SK-N-SH (cell line): ENCODE results near the gene NHLRC2. TPM values are rescaled to one million over a fixed set of nuclear protein-coding genes. Genes with fewer than 3 reads are reported as not detected.

ENCODE experiments used
- CTCF ChIA-PET: fragments of 300-600, 350-600 bp; formaldehyde crosslinking; extraction: SDS; loops from one replicate; lab custom pipeline; 2021; lab: Yijun Ruan, JAX
- POLR2A ChIA-PET: fragments of 350-600 bp; sonication (Branson Sonifier 250); formaldehyde crosslinking; extraction: SDS; loops from one replicate; lab custom pipeline; 2020; ENCODE audit warnings: antibody characterized with exemption, inconsistent platforms; lab: Yijun Ruan, JAX
- DNase-seq: peaks from one replicate; pipeline ENCODE4 v3.0.0; 2012
- H2AFZ ChIP-seq: fragments of 200-600 bp; sonication (generic); 2 replicates; pipeline ENCODE4 v1.8.1; 2016; ENCODE audit warnings: antibody characterized with exemption, mild to moderate bottlenecking, low read depth
- H3F3A ChIP-seq: fragments of 200-600 bp; sonication (generic); replicated peaks from 2 replicates; pipeline ENCODE3; 2016; ENCODE audit warnings: antibody characterized with exemption, mild to moderate bottlenecking; ENCODE audit not compliant: insufficient read depth
- H3K27ac ChIP-seq, 2 experiments: fragments of 200-500 bp in 1 of 2; fragments of 200-600 bp in 1 of 2; sonication (Bioruptor generic) in 1 of 2; sonication (generic), shearing (Covaris generic) in 1 of 2; 2 replicates each; pipeline versions ENCODE4 v1.5.1 to v1.6.1; 2014 to 2016; ENCODE audit warnings: low read depth in 2 of 2, inconsistent platforms in 1 of 2, low read length in 1 of 2, mild to moderate bottlenecking in 1 of 2, mixed read lengths in 1 of 2
- H3K27me3 ChIP-seq: fragments of 200-600 bp; sonication (generic), shearing (Covaris generic); 2 replicates; pipeline ENCODE4 v1.6.1; 2016; ENCODE audit warnings: mixed run types; ENCODE audit not compliant: insufficient read depth
- H3K36me3 ChIP-seq, 2 experiments: fragments of 200-500 bp in 1 of 2; fragments of 200-600 bp in 1 of 2; sonication (Bioruptor generic) in 1 of 2; sonication (generic) in 1 of 2; replicated peaks in 1 of 2; 2 replicates each; pipeline versions ENCODE3 to v1.5.1; 2014 to 2016; ENCODE audit warnings: low read length in 1 of 2, mild to moderate bottlenecking in 1 of 2; ENCODE audit not compliant: insufficient read depth in 2 of 2, control insufficient read depth in 1 of 2
- H3K4me1 ChIP-seq, 2 experiments: fragments of 200-500 bp in 1 of 2; fragments of 200-600 bp in 1 of 2; sonication (Bioruptor generic) in 1 of 2; sonication (generic), shearing (Covaris generic) in 1 of 2; 2 replicates each; pipeline versions ENCODE4 v1.5.1 to v1.6.1; 2014 to 2016; ENCODE audit warnings: low read depth in 1 of 2, low read length in 1 of 2, mixed run types in 1 of 2; ENCODE audit not compliant: insufficient read depth in 2 of 2, control insufficient read depth in 1 of 2
- H3K4me2 ChIP-seq: fragments of 200-600 bp; sonication (generic), shearing (Covaris generic); 2 replicates; pipeline ENCODE4 v1.6.1; 2017; ENCODE audit warnings: mixed run types
- H3K4me3 ChIP-seq, 2 experiments: fragments of 200-500 bp in 1 of 2; fragments of 200-600 bp in 1 of 2; sonication (Bioruptor generic) in 1 of 2; sonication (generic), shearing (Covaris generic) in 1 of 2; 2 replicates each; pipeline versions ENCODE4 v1.5.1 to v1.8.1; 2014 to 2016; ENCODE audit warnings: low read depth in 2 of 2, inconsistent platforms in 1 of 2, low read length in 1 of 2, mild to moderate bottlenecking in 1 of 2, mixed read lengths in 1 of 2, moderate library complexity in 1 of 2
- H3K79me2 ChIP-seq: fragments of 200-600 bp; sonication (generic); 2 replicates; pipeline ENCODE4 v1.8.1; 2017; ENCODE audit warnings: mild to moderate bottlenecking; ENCODE audit not compliant: insufficient read depth
- H3K9ac ChIP-seq: fragments of 200-600 bp; sonication (generic); 2 replicates; pipeline ENCODE4 v1.6.1; 2017; ENCODE audit warnings: mixed run types
- H3K9me2 ChIP-seq: fragments of 200-600 bp; sonication (generic); 2 replicates; pipeline ENCODE4 v1.6.1; 2017; ENCODE audit warnings: mixed run types
- H3K9me3 ChIP-seq: fragments of 200-600 bp; sonication (generic); 2 replicates; pipeline ENCODE4 v1.6.1; 2017; ENCODE audit warnings: mixed run types, mild to moderate bottlenecking, moderate library complexity
- H4K20me1 ChIP-seq: fragments of 200-600 bp; sonication (generic); 2 replicates; pipeline ENCODE4 v1.6.1; 2017; ENCODE audit warnings: mild to moderate bottlenecking, mixed run types; ENCODE audit not compliant: insufficient read depth
- CHD2 ChIP-seq: fragments of 150-350 bp; IDR thresholded peaks from 2 replicates; pipeline ENCODE4 v1.6.1; 2018; ENCODE audit warnings: low read length; ENCODE audit not compliant: partially characterized antibody
- POLR2AphosphoS5 ChIP-seq: IDR thresholded peaks from 2 replicates; pipeline ENCODE4 v1.6.1; 2012; ENCODE audit warnings: low read depth, low read length
- TCF12 ChIP-seq: IDR thresholded peaks from 2 replicates; pipeline ENCODE4 v1.4.0; 2012
- WGBS: methylation state at CpG from one replicate; pipeline ENCODE4 v1.1.6; 2017; ENCODE audit warnings: low lambda C conversion rate; 5-methylcytosine and 5-hydroxymethylcytosine counted together
- polyA plus RNA-seq, 3 experiments: library from polyadenylated mRNA; depleted of rRNA; stranded (reverse); fragments of >200 nt; gene quantifications; 2 replicates each; pipeline ENCODE4 v1.2.3, GENCODE V29; 2012
- TF ChIP-seq, protein P1 (sequence below): IDR thresholded peaks from 2 replicates; pipeline ENCODE4 v1.4.0; 2012; ENCODE audit warnings: low read depth, borderline replicate concordance
- TF ChIP-seq, protein P2 (sequence below): fragments of 150-350 bp; IDR thresholded peaks from 2 replicates; pipeline ENCODE4 v1.6.1; 2017; ENCODE audit warnings: antibody characterized with exemption, low read length, low read depth, borderline replicate concordance
- TF ChIP-seq, protein P3 (sequence below): IDR thresholded peaks from 2 replicates; pipeline ENCODE4 v1.6.1; 2012; ENCODE audit warnings: mild to moderate bottlenecking, low read depth, low read length, moderate library complexity
- TF ChIP-seq, protein P4 (sequence below): fragments of 150-350 bp; IDR thresholded peaks from 2 replicates; pipeline ENCODE4 v1.6.1; 2016; ENCODE audit warnings: mild to moderate bottlenecking, low read depth, low read length

NHLRC2 gene
- polyA plus RNA-seq, 1 of the 3 experiments (the other 2 are of a cell fraction): 2.8 TPM

GRCh38 chr10:113846036-113846435, 8.4 kb upstream of the NHLRC2 start:
- Histone ChIP-seq H3K9ac (no peak overlapping the region), H3K27ac (no peak overlapping the region), H3F3A (no peaks in the 10 kb centered on the region), H3K36me3 (peaks cover 10 to 40% of the 10 kb centered on the region in 2 experiments), H2AFZ (no peak overlapping the region)
- CTCF ChIA-PET: no interaction called here
- POLR2A ChIA-PET: no interaction called here
- 93% methylated on average over 2 of the region's 2 CpGs for WGBS
- TF ChIP-seq, protein P1, sequence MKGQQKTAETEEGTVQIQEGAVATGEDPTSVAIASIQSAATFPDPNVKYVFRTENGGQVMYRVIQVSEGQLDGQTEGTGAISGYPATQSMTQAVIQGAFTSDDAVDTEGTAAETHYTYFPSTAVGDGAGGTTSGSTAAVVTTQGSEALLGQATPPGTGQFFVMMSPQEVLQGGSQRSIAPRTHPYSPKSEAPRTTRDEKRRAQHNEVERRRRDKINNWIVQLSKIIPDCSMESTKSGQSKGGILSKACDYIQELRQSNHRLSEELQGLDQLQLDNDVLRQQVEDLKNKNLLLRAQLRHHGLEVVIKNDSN: no peak
- TF ChIP-seq, protein P2, sequence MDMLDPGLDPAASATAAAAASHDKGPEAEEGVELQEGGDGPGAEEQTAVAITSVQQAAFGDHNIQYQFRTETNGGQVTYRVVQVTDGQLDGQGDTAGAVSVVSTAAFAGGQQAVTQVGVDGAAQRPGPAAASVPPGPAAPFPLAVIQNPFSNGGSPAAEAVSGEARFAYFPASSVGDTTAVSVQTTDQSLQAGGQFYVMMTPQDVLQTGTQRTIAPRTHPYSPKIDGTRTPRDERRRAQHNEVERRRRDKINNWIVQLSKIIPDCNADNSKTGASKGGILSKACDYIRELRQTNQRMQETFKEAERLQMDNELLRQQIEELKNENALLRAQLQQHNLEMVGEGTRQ: no peak
- TF ChIP-seq, protein P3, sequence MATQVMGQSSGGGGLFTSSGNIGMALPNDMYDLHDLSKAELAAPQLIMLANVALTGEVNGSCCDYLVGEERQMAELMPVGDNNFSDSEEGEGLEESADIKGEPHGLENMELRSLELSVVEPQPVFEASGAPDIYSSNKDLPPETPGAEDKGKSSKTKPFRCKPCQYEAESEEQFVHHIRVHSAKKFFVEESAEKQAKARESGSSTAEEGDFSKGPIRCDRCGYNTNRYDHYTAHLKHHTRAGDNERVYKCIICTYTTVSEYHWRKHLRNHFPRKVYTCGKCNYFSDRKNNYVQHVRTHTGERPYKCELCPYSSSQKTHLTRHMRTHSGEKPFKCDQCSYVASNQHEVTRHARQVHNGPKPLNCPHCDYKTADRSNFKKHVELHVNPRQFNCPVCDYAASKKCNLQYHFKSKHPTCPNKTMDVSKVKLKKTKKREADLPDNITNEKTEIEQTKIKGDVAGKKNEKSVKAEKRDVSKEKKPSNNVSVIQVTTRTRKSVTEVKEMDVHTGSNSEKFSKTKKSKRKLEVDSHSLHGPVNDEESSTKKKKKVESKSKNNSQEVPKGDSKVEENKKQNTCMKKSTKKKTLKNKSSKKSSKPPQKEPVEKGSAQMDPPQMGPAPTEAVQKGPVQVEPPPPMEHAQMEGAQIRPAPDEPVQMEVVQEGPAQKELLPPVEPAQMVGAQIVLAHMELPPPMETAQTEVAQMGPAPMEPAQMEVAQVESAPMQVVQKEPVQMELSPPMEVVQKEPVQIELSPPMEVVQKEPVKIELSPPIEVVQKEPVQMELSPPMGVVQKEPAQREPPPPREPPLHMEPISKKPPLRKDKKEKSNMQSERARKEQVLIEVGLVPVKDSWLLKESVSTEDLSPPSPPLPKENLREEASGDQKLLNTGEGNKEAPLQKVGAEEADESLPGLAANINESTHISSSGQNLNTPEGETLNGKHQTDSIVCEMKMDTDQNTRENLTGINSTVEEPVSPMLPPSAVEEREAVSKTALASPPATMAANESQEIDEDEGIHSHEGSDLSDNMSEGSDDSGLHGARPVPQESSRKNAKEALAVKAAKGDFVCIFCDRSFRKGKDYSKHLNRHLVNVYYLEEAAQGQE: no peak
- no peak for TF ChIP-seq TCF12
- TF ChIP-seq, protein P4, sequence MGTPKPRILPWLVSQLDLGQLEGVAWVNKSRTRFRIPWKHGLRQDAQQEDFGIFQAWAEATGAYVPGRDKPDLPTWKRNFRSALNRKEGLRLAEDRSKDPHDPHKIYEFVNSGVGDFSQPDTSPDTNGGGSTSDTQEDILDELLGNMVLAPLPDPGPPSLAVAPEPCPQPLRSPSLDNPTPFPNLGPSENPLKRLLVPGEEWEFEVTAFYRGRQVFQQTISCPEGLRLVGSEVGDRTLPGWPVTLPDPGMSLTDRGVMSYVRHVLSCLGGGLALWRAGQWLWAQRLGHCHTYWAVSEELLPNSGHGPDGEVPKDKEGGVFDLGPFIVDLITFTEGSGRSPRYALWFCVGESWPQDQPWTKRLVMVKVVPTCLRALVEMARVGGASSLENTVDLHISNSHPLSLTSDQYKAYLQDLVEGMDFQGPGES: no peak
- TF ChIP-seq, all 33 proteins: peak for 0
- Histone ChIP-seq H3K79me2 (no peaks in the 10 kb centered on the region), H3K4me3 (no peak overlapping the region), H4K20me1 (no peaks in the 10 kb centered on the region), H3K9me2 (no peaks in the 10 kb centered on the region), H3K9me3 (no peaks in the 10 kb centered on the region), H3K4me1 (no peaks in the 10 kb centered on the region; a peak in 1 of 4 replicates), H3K27me3 (no peaks in the 10 kb centered on the region), H3K4me2 (no peak overlapping the region)
- DNase-seq: no peak

DNA sequence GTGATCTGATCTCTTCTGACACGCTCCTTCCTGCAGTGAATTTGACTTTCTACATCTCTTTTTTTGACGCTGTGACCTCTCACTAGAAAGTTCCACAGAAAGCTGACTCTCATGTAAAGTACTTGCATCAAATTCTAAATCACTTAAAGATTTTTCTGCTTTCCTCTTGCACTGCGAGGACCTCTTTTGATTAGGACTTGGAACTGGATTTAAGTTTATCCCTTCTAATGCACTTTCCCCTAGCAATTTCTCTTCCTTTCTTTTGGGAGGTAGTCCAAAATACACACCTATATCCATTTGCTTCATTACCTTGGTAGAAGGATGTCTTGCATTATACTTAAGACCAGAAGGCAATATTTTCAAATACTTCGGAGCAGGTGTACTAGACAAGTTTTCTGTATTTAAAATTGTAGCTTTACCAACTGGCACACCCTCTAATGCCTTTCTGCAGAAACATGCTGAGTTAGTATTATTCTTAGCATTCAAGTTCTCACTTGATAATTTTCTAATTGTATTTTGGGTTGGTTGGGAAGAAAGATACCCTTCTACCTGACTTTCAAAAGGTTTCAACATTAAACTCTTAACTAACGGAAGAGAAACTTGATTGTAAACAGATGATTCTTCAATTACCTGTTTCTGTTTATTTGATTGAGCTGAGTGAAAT, 5.2 kb upstream of the NHLRC2 start:
- Histone ChIP-seq H3K79me2 (0 out of 2 replicates have a peak, but pooled peaks cover 3% of the 10 kb centered on the region), H3K27me3 (no peaks in the 10 kb centered on the region), H3K9ac (no peak overlapping the region), H3K4me1 (peaks cover 0 to 6% of the 10 kb centered on the region in 2 experiments; a peak in 2 of 4 replicates), H3K9me2 (no peaks in the 10 kb centered on the region), H3K4me2 (no peak overlapping the region), H3K4me3 (no peak overlapping the region)
- ChIA-PET POLR2A (no interaction called here), CTCF (interaction anchor here (1.0 kb wide), 1 partner anchor 12 kb away, joined by 3 read pairs; no protein-coding TSS in a partner anchor)
- WGBS: 94% methylated on average over 5 of the region's 5 CpGs
- no peak for DNase-seq
- TF ChIP-seq, protein P3: no peak
- TF ChIP-seq POLR2AphosphoS5 (no peak), CHD2 (no peak)
- TF ChIP-seq, all 33 proteins: peak for 0
- peaks cover 10 to 20% of the 10 kb centered on the region in 2 experiments for H3K36me3 ChIP-seq
- no peak overlapping the region for H3K27ac ChIP-seq
- H2AFZ ChIP-seq: no peak overlapping the region
- no peaks in the 10 kb centered on the region for H3K9me3 ChIP-seq
- no peaks in the 10 kb centered on the region for H3F3A ChIP-seq
- H4K20me1 ChIP-seq: no peaks in the 10 kb centered on the region
